ENCODE results near the gene TKFC.
A peak's percentile ranks its signal among the peaks of the same experiment; 100 is the strongest.

Gene TKFC, protein sequence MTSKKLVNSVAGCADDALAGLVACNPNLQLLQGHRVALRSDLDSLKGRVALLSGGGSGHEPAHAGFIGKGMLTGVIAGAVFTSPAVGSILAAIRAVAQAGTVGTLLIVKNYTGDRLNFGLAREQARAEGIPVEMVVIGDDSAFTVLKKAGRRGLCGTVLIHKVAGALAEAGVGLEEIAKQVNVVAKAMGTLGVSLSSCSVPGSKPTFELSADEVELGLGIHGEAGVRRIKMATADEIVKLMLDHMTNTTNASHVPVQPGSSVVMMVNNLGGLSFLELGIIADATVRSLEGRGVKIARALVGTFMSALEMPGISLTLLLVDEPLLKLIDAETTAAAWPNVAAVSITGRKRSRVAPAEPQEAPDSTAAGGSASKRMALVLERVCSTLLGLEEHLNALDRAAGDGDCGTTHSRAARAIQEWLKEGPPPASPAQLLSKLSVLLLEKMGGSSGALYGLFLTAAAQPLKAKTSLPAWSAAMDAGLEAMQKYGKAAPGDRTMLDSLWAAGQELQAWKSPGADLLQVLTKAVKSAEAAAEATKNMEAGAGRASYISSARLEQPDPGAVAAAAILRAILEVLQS

GRCh38 chr11:61332797-61333549, at the start of gene TKFC, which contains the start of gene DDB1:
TSS of gene TKFC (plus strand) at chr11:61333228. CDS start at chr11:61334729, 1,501 bp downstream.
TSS of gene DDB1 (minus strand) at chr11:61333105. CDS start at chr11:61332968, 137 bp downstream.
- peak; percentile 93 to 97 for DNase-seq (ENCODE audit: low read depth in 2 of 2)

DNA sequence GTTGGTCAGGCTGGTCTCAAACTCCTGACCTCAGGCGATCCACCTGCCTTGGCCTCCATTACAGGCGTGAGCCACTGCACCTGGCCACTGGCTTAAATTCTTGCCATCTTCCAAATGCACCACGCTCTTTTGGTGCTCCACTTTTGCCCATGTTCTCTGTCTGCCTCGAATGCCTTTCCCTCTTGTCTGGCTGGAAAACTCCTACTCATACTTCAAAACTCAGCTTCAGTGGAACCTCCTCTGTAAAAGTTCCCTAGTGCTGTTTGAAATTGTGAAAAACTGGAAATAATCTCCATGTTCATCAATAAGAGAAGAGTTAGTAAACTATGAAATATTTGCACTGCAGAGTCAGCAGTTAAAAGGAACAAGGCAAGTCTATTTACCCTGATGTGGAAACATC, 49.4 kb upstream of the TKFC start:
- DNase-seq (ENCODE audit: low read depth in 2 of 2) = no peak

- no peak for DNase-seq (ENCODE audit: low read depth in 2 of 2)
These were observed 45.6 kb upstream of the TKFC start for GRCh38 chr11:61287338-61287977.

GRCh38 chr11:61290905-61291690, 41.9 kb upstream of the TKFC start:
- no peak for DNase-seq (ENCODE audit: low read depth in 2 of 2)

- no peak for DNase-seq (ENCODE audit: low read depth in 2 of 2)
These were observed 40.7 kb upstream of the TKFC start for GRCh38 chr11:61292356-61292755.

DNA sequence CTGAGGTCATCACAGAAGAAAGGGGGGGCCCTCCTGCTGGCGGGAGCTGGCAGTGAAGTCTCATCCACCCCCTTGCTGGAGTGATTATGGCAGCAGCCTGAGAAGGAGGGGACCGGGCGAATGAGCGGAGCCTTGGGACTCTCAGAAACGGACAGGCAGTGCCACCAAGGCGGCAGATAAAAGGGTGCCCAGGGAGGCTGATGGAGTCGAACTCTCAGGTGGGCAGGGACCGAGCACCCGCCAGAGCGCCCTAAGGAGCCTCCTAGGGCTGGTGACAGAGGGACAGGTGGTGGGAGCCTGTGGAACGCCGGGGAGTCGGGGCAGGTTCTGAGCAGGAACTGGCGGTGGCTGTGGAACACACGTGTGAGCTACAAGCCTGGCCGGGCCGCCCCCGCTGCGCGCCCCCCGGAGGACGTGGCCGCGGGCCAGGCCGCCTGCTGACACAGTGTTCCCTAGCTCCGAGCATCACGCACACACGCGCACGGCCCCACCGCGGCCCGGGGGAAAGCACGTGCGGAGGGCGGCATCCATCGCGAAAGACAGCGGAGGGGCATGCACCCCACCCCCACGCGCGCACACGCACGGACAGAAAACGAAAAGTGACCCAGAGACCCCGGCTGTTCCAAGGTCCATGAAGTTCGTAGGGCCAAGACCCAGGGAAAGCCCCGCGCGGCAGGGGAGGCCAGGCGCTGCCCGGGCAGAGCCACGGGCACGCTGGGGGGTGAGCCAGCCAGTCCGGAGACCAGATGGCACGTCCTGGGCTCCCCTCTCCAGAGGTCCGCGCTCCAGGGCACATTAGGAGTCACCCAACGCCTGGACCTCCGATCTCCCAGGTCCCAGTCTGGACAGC, 38.9 kb upstream of the TKFC start:
- DNase-seq (ENCODE audit: low read depth in 2 of 2) = peak; percentile 18 to 52

GRCh38 chr11:61294717-61295595, 38.1 kb upstream of the TKFC start, which contains the start of gene VWCE:
TSS of gene VWCE (minus strand) at chr11:61295316. CDS start at chr11:61295037, 279 bp downstream.
- peak; percentile 49 to 72 for DNase-seq (ENCODE audit: low read depth in 2 of 2)

GRCh38 chr11:61295596-61295926, 37.5 kb upstream of the TKFC start:
- peak in 1 of 2 donors; percentile 8 for DNase-seq (ENCODE audit: low read depth in 2 of 2)

- no peak for DNase-seq (ENCODE audit: low read depth in 2 of 2)
These were observed 35.7 kb upstream of the TKFC start for GRCh38 chr11:61297341-61297740.

- no peak for DNase-seq (ENCODE audit: low read depth in 2 of 2)
These were observed 35.3 kb upstream of the TKFC start for GRCh38 chr11:61297746-61298145.

DNA sequence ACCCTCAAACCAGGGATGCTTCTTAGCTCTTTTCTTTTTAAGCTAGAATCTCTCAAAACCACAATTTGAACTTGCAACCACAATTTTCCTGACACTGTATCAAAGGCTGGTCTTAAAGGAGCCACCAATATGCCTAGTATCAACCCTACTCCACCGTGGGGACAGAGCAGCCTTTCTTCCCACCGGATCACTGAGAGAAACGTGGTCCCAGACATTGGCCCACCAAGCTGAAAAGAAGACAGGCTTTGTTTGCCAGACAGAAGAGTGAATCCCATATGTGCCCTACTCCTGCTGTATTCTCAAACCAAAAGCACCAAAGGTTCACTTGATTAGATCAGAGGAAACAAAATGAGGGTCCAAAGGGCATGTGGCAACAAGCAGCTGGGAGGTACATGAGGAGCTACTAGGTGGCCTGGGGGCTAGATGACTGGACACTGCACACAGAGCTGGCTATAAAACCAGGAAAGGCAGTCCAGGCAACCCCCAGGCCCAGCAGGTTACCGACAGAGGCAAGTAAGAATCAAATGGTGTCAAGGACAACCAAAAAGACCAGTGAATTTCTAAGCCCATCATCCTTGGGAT, 34.3 kb upstream of the TKFC start:
- no peak for DNase-seq (ENCODE audit: low read depth in 2 of 2)

DNA sequence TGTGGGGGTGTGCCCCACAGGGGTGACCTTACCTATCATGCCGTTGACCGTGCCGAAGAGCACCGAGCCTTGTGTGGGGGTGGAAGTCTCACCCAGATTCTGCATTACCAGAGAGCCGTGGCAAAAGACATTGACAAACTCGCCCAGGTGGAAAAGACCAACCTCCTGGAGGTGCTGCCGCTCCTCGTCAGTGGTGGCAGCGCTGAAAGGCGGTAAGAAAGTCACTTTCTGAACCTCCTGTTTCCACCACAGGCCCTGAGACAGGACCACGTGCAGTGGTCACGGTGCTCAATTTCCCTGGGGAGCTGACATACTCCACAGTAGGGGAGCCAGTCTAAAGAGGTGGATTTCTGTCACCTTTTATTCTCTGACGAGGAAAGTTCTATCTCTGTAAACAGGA, 30.5 kb upstream of the TKFC start:
- DNase-seq (ENCODE audit: low read depth in 2 of 2) = no peak

DNA sequence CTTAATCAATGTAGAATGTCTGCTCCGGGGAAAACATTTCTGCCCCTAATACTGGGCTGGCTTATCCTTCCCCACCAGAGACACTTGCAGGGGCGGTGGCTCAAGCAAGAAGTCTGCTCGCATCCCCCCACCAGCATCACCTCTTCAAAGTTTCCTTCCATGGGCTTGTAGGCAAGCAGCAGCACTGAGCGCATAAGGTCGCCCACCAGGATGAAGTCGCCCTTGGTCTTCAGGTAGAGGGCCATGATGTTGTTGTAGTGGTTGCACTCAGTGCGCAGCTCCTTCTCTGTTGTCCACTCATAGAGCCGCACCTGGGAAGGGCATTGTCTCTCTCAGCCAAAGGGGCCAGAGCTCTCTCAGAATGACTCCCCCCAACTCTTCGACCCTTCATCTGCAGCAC, 29.3 kb upstream of the TKFC start:
- DNase-seq (ENCODE audit: low read depth in 2 of 2) = no peak

- no peak for DNase-seq (ENCODE audit: low read depth in 2 of 2)
These were observed 27.6 kb upstream of the TKFC start for GRCh38 chr11:61305417-61305816.

DNA sequence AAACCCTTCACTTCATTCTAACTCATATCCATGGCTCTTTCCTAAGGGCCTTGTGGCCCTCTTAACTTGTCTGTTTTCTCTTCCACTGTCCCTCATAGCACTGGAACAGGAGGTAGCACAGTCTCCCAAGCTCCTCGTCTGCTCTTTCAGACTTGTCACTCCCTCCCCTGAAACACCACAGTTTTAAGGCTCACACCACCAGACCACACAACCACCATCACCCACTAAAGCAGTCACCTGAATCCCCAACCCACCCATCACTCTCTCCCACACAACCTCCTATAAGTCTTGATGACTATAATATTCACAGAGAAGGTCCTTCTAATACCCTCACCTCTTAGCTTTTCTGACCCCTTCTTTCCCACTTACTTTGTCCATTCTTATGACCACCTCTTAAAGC, 26.8 kb upstream of the TKFC start:
- no peak for DNase-seq (ENCODE audit: low read depth in 2 of 2)

DNA sequence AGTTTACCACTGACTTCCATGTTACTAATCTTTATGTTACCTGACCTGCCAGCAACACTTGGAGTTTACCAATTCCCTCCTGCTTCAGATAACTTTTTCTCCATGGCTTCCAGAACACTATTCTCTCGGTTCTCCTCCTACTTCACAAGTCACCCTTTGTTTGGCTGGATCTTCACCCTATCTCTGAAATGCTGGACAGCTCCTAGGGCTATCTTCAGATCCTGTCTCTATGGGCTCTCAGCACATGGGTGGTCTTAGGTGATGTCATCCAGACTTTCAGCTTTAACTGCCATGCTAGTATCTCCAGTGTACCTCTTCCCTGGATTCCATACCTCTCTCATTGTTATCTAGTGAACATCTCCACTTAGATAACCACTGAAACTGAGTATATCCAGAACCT, 25.7 kb upstream of the TKFC start:
- DNase-seq (ENCODE audit: low read depth in 2 of 2) = no peak

GRCh38 chr11:61309141-61309540, 23.9 kb upstream of the TKFC start:
- no peak for DNase-seq (ENCODE audit: low read depth in 2 of 2)

DNA sequence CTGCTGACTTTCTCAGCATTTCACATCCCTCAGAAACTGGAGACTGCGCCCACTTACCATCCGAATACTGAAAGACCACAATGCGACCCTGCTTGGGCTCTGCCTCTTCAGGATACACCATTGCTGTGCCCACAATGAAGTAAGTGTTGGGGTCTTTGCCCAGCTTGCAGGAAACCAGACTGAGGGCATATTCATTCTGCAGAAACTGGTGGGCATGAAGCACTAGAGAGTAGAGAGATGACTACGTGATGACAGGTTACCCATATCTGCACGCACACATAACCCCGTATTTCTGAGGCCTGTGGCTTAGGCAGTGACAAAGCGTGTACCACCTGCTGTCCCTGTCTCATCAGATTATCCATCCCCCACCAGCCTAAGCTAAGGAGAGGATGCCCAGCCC, 23.3 kb upstream of the TKFC start:
- DNase-seq (ENCODE audit: low read depth in 2 of 2) = no peak

- DNase-seq (ENCODE audit: low read depth in 2 of 2) = no peak
These were observed 22.3 kb upstream of the TKFC start for GRCh38 chr11:61310749-61311148.
